HG02678 (cell line): Measurements from ENCODE around the gene CNRIP1.

Experiments used
- ATAC-seq: cut with Tn5 transposase; IDR thresholded peaks from one replicate; pipeline ENCODE4 v1.9.1; 2021; ENCODE audit warnings: mild to moderate bottlenecking, moderate library complexity; ENCODE audit not compliant: unreplicated experiment

Gene CNRIP1

DNA sequence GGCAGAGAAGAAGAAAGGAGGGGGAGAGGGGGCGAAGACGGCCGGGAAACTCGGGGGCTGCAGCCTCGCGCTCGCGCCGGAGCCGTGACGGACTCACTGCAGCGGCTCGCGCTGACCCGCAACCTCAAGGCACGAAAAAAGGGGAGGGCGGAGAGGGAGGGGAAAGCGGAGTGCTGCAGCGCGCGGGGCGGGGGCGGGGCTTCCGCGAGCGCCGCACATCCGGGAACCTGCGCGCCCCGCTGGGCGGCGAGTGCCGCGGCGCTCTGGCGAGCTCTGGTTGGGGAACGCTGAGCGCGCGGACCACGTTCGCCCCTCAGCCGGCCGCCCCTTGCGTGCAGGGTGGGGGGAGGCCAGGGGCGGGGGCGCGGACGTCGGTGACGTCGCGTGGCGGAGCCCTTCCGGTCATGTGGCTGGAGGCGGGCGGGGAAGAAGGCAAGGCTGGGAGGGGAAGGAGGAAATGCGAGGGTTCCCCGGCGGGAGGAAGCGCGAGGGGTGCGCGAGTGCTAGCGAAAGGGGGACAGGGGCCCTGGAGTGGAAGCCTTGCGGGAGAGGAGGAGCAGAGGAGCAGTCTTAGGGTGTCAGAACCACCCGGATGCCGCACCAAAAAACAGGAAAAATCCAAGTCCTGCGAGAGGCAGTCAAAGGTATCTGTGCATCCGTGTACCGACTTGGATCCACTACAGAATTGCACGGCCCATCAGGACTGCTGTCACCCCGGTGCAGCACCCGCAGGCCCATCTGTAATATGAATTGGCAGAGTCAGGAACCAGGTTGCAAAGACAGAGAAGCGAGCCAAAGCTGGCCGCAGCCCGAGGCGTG lies 67.1 kb downstream of the CNRIP1 start, which contains the start of gene PPP3R1:
Gene PPP3R1 (minus strand): TSS at position 133 of the 819 bp plus-strand sequence. CDS start 405 bp downstream, outside the sequence.
- ATAC-seq, result peak; percentile 81

DNA sequence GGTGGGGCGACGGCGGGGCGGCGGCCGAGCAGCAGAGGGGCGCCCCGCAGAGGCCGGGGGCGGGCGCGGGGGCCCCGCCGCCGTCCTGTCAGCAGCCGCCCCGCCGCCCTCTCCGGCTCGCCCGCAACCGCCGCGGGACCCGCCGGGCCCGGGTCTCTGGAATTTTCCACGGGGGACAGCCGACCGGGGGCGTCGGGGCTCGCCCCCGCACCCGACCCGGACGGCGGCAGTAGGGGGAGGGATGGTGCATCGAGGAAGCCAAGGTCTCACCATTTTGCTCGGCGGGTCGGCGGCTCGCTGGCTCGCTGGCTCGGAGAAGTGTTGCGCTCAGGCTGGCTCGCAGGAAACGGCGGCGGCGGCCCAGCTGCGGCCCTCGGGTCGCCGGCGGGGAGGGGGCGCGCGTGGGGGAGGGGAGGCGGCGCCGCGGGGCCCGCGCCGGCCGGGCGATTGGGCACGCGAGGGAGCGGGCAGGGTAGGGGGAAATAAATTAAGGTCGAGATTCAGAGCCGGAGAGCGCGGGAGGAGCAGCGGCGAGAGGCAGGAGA lies 67.8 kb downstream of the CNRIP1 start:
- peak; percentile 3 for ATAC-seq

DNA sequence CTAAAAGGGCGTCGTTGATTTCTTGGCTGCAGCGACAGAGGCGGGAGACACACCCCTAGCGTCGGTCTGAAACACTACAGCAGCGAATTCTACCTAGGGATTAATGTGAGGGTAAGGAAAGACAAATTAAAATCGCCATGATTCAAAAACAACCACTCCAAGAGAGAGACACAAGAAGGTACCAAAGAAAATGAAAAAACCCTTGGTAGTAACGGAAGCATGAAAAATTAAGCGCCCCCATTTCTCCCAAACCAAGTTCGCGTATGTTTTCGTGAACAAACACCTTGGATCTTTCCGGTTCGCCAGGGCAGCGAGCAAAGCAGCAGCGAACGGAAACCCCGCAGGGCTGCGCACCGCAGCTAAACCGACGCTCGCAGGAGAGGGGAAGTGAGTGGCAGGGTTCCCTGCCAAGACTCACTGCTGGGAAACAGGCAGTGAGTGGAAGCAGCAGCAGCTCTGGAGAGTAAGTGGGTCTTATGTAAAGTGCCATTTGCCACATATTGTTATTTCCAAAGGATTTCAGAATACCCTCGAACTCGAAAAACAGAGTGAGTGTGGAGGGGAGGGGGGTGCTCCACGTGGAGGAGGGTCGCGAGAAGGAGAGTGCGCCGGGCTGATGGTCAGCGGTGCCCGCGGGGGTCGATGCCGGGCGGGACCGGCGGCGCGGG lies 68.4 kb downstream of the CNRIP1 start:
- ATAC-seq, result peak; percentile 47

DNA sequence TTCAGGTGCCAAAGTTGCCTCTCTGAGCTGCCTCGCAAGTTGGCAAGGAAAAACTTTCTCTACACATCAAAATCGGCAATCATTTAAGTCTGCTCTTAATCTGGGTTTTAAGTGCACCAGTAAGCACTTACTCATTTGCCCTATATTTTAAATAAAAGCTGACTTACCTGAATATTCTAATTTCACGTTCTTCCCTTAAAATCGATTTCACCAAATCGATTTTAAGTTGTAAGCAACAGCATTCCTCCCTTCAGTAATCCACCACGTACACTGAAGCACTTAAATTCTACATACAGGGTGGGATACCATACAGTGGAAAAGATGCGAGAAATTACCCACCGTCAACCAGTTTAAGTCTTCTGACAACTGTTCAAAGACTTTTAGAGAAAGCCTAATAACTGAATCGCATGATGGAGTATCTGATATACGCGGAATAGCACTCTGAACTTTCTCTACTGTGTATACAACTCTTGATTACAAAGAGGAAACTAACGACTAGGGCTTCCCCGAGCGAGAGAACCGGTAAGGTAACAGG lies 69.0 kb downstream of the CNRIP1 start:
- ATAC-seq, result no peak

DNA sequence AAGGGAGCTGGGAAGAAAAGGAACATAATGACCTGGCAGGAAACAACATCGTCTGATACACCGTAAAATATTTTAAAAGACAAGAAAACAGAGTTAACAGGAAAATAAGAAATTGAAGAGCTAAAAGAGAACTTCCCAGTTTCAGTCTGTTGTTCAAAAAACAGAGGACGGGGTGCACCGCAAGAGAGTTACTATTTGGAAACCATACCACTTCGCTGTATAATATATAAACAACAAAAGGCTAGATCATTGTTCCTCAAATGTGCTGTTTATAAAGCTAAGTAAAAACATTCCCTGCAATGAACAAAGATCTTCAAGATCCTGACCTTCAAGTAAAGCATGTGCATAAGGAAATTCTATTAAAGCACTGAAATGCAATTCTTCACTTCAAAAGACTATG lies 69.6 kb downstream of the CNRIP1 start:
- ATAC-seq, result no peak

DNA sequence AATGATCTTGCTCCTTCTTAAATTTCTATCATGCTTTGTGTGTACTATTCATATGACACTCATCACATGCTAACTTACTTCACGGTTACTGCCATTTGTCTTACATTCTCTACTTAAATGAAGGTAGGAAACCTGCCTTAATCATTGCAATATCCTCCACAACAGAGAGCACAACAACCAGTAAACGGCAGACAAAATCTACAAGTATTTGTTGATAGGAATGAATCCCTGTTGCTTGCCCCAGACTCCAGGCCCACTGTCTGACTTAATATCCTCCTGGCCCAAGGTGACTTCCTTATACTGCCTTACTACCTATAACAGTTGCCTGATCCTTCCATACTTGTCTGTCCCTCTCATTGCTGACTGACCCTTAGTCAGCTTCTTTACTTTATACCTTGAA lies 70.9 kb downstream of the CNRIP1 start:
- ATAC-seq, result no peak

DNA sequence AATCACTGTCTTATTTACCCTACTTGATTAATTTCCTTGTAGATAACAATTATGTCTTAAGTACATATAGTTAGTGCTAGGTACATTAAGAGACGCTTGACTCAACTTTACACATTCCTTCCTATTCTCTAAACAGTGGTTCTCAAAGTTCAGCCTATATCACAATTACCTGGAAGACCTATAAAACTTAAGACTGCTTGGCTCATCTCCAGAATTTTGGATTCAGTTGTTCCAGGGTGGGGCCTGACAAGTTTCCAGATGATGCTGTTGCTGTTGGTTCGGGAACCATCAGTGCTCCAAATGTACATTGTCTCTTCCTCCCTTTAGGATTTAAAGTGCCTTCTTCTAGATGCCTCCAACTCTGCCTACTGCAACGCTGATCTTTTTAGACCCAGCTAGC lies 71.4 kb downstream of the CNRIP1 start:
- ATAC-seq, result no peak

DNA sequence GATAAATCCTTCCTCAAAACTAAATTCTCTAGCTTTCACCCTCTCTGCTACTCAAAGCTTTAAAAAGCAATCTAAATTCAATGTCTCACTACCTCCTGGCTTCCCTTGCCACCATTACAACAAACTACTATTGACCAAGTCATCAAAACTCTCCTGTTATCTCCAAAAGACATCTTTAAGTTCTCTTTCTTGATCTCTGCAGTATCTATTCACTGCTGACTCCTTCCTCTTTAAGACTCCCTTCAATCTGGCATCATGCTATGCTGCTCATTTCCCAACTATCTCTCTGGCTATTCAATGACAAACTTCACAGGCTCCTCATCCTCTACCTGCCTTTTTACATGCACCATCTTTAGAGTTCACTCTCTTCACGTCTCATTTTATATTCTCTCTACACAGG lies 73.4 kb downstream of the CNRIP1 start:
- no peak for ATAC-seq

DNA sequence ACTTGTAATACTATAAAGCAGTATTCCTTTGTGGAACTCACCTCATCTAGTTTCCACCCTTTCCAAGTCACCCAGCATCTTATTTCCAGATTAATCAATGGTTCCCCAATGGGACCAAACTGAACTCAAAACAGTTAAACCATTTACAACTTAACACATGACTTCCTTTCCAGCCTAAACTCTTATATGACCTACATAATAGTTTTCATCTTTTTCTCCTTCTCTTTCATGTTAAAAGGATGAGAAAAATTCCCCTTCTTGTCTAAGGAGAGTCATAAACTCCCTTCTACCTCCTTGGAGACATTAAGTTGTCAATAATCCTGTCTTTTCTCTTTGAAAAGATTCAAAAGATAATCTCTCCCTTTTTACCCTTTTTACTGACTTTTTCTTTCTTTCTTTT lies 74.1 kb downstream of the CNRIP1 start:
- ATAC-seq, result no peak

DNA sequence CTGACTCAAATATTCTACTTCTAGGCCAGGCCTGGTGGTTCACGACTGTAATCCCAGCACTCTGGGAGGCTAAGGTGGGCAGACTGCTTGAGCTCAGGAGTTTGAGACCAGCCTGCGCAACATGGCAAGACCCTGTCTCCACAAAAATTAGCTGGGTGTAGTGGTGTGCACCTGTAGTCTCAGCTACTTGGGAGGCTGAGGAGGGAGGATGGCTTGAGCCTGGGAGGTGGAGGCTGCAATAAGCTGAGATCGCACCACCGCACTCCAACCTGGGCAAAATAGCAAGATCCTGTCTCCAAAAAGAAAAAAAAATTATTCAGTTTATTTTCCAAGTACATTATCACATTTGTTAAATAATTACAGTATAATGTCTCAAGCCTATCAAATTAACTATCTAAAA lies 74.7 kb downstream of the CNRIP1 start:
- ATAC-seq, result no peak

DNA sequence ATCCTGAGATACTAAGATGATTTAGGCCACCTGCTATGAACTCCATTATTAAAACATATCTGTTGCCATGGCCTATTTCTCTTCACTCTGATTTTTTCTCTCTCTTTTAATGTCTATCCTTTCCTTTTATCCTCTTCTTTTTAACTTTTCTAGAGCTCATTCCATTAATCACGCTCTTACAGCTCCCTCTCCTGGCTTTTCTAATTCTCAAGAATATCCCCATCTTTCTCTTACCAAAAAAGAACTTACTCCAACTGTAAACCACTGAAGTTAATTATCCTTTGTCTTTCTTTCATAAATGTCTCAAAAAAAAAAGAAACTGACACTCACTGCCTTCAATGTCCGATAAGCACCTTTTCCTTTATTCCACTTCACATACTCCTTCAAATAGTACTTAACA lies 75.3 kb downstream of the CNRIP1 start:
- ATAC-seq, result no peak
